Heart right ventricle (tissue), 16 donors: ENCODE results near the gene ATP6V0B. TPM values are rescaled to one million over a fixed set of nuclear protein-coding genes. Genes with fewer than 3 reads are reported as not detected.

Experiments
- ATAC-seq, 8 donors: fragments of 200-7000 bp; cut with Tn5 transposase; one replicate each; pipeline ENCODE4 v1.9.1; 2020; ENCODE audit warnings: mild to moderate bottlenecking in 8 of 8, moderate library complexity in 8 of 8, moderate number of reproducible peaks in 1 of 8
- DNase-seq, 2 donors: peaks; one replicate each; pipeline ENCODE4 v3.0.0-alpha.2; 2020
- H3K27ac ChIP-seq, 10 donors: fragments of 200-600 bp; sonication (generic) in 2 of 10; one replicate each; pipeline versions ENCODE4 v1.5.0 to v1.8.0; 2020 to 2022; ENCODE audit warnings: mild to moderate bottlenecking in 3 of 10
- H3K27me3 ChIP-seq, 7 donors: fragments of 200-600 bp; one replicate each; pipeline ENCODE4 v1.8.0; 2021 to 2022; ENCODE audit warnings: mild to moderate bottlenecking in 2 of 7
- H3K36me3 ChIP-seq, 9 donors: fragments of 200-600 bp; sonication (generic) in 1 of 9; one replicate each; pipeline versions ENCODE4 v1.5.0 to v1.8.0; 2020 to 2022; ENCODE audit warnings: mild to moderate bottlenecking in 2 of 9
- H3K4me1 ChIP-seq, 9 donors: fragments of 200-600 bp; sonication (generic) in 1 of 9; one replicate each; pipeline versions ENCODE4 v1.5.0 to v1.8.0; 2020 to 2022; ENCODE audit warnings: mild to moderate bottlenecking in 4 of 9
- H3K4me3 ChIP-seq, 10 donors: fragments of 200-600 bp; sonication (generic) in 2 of 10; one replicate each; pipeline versions ENCODE4 v1.5.0 to v1.8.0; 2020 to 2022; ENCODE audit warnings: mild to moderate bottlenecking in 7 of 10, moderate library complexity in 2 of 10
- H3K9me3 ChIP-seq, 11 donors: fragments of 200-600 bp in 10 of 11; sonication (generic) in 2 of 11; one replicate each; pipeline versions ENCODE4 v1.5.0 to v1.8.0; 2013 to 2022; ENCODE audit warnings: mild to moderate bottlenecking in 2 of 11, control low read depth in 1 of 11, moderate library complexity in 1 of 11
- CTCF ChIP-seq, 9 donors: fragments of 200-600 bp; sonication (generic) in 2 of 9; IDR thresholded peaks; one replicate each; pipeline versions ENCODE4 v1.5.0 to v1.8.0; 2021 to 2022; ENCODE audit warnings: antibody characterized with exemption in 9 of 9, mild to moderate bottlenecking in 5 of 9, moderate library complexity in 1 of 9
- WGBS, 2 donors: extraction: QIAGEN DNeasy Blood & Tissue Kit; methylation state at CpG; one replicate each; pipeline ENCODE4 v1.1.7; 2013; ENCODE audit warnings: inconsistent platforms in 1 of 2; 5-methylcytosine and 5-hydroxymethylcytosine counted together
- intact Hi-C, 10 donors: fragments of 100-400 bp; cut with DNase I; formaldehyde crosslinking; loops; one replicate each; pipeline versions ENCODE4 v1.11.1 to v1.14.2; 2022
- polyA plus RNA-seq, 2 donors: library from polyadenylated mRNA; stranded (reverse); fragments of 200-250 nt; gene quantifications; one replicate each; pipeline ENCODE4 v1.2.3, GENCODE V29; 2013
- total RNA-seq, 10 donors: library from RNA; stranded (reverse); fragmentation: NEBNext Ultra II Directional in 3 of 10; extraction: Animal tissue kit (Norgen Biotek cat#: 25700) in 3 of 10; gene quantifications; one replicate each; pipeline versions ENCODE4 v1.2.1 to v1.2.4, GENCODE V29; 2021 to 2023
- donor health status: Arrhythmogenic right ventricular cardiomyopathy.
- donor health status: ischemic (EF 13 %, LVEDD 7.1; RV severe dilation, severe dysfunction).
- donor health status: healthy with polysubstance abuse.
- donor health status: DM: no; HTN: yes; CAD: no.
- donor health status: DM: no; HTN: no; CAD: no.
- donor health status: ischemic (EF 25% LVEDD 6.9; RV normal size, moderate dysfunction).
- donor health status: ischemic (EF 25% LVEDD 5.7; RV mildly dilated, moderate dysfunction).
- donor health status: healthy.
- donor health status: DM: yes; HTN: yes; CAD: no.
- donor health status: Ischemic cardiomyopathy.
- donor health status: ischemic (EF 35%, LVEDD 5.7; RV mildly dilated, moderate dysfunction).
- donor health status: nonischemic (EF 11% LVEDD 7.7; RV severe dilation, severe dysfunction).
- donor health status: DM: yes; HTN: yes; CAD: no.
- donor health status: PGD.
- donor health status: ischemic (EF 29% LVEDD 5.4; RV normal size, mild dysfunction).
- donor health status: nonischemic (EF 23%, LVEDD 6.1; RV moderate dilation, normal function).

ATP6V0B gene
- total and polyA plus RNA-seq, 12 donors = 63.1 to 227 (median 74.3) TPM

- H3K4me3 ChIP-seq = no peak overlapping the region
- intact Hi-C loops = no loop called here
- 86 to 91% methylated on average over 5 of the region's 5 CpGs for WGBS, 2 donors
- no peaks in the 10 kb centered on the region for H3K27me3 ChIP-seq
- no peak for TF ChIP-seq CTCF (IDR thresholded peaks at IDR 0.05)
- peaks cover 0 to 63% (median 23%) of the 10 kb centered on the region in 9 donors for H3K36me3 ChIP-seq
- no peak for DNase-seq
- H3K27ac ChIP-seq = no peak overlapping the region
- peaks cover 5 to 57% (median 39%) of the 10 kb centered on the region in 9 donors for H3K4me1 ChIP-seq
- no peaks in the 10 kb centered on the region for H3K9me3 ChIP-seq
- ATAC-seq = no peak
Measured at GRCh38 chr1:43954036-43954435, 20.7 kb upstream of the ATP6V0B start.

- intact Hi-C loops = no loop called here
- ATAC-seq (no peak), DNase-seq (no peak)
- Histone ChIP-seq H3K4me1 (peaks cover 0 to 35% (median 19%) of the 10 kb centered on the region in 9 donors), H3K27me3 (no peaks in the 10 kb centered on the region), H3K4me3 (no peak overlapping the region), H3K9me3 (no peaks in the 10 kb centered on the region), H3K36me3 (peaks cover 0 to 67% (median 40%) of the 10 kb centered on the region in 9 donors), H3K27ac (no peak overlapping the region)
- 94 to 97% methylated on average over 8 of the region's 8 CpGs for WGBS, 2 donors
- TF ChIP-seq CTCF (IDR thresholded peaks at IDR 0.05) = no peak
Measured at GRCh38 chr1:43956234-43956633, 18.5 kb upstream of the ATP6V0B start.

- no peak for DNase-seq
Measured at GRCh38 chr1:43957407-43958040, 17.2 kb upstream of the ATP6V0B start.

More at GRCh38 chr1:43957407-43958040, 17.2 kb upstream of the ATP6V0B start:
- no peak overlapping the region for H3K27ac ChIP-seq
- no peak overlapping the region for H3K4me3 ChIP-seq
- peaks cover 0 to 78% (median 46%) of the 10 kb centered on the region in 9 donors for H3K36me3 ChIP-seq
- no peaks in the 10 kb centered on the region for H3K27me3 ChIP-seq
- no peak for TF ChIP-seq CTCF (IDR thresholded peaks at IDR 0.05)
- no peak for ATAC-seq
- intact Hi-C loops = no loop called here
- H3K9me3 ChIP-seq = no peaks in the 10 kb centered on the region
- WGBS, 2 donors = 87% methylated on average over 7 of the region's 7 CpGs
- peaks cover 0 to 29% (median 12%) of the 10 kb centered on the region in 9 donors for H3K4me1 ChIP-seq
